C4-2B (cell line): ENCODE results near the gene SNX22.

Source experiments
- ZFX ChIP-seq: fragments of 450-650 bp; IDR thresholded peaks from 2 replicates; pipeline ENCODE4 v1.6.1; 2017
- TF ChIP-seq, protein P1 (sequence below): fragments of 450-650 bp; conservative IDR thresholded peaks from 2 replicates; pipeline ENCODE4 v1.5.1; 2017; ENCODE audit warnings: mild to moderate bottlenecking

DNA sequence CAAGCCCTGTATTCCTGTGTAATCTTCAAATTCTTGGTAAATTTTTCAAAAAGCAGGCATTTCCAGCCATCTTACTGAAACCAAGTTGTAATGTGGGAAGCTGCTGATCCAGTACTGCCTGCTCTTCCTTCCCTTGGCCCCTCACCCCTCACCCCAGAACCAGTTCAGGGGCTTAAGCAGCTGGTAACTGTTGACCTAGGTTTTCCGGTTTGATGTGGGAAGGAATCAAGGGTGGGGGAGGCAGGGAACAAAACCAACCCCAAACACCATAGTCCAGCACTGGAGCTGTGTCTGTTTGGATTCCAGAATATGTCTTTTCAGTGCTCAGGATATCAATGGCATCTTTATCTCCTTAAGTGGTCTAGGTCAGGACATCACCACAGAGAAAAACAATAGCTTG lies 29.1 kb upstream of the SNX22 start:
- TF ChIP-seq, protein P1, sequence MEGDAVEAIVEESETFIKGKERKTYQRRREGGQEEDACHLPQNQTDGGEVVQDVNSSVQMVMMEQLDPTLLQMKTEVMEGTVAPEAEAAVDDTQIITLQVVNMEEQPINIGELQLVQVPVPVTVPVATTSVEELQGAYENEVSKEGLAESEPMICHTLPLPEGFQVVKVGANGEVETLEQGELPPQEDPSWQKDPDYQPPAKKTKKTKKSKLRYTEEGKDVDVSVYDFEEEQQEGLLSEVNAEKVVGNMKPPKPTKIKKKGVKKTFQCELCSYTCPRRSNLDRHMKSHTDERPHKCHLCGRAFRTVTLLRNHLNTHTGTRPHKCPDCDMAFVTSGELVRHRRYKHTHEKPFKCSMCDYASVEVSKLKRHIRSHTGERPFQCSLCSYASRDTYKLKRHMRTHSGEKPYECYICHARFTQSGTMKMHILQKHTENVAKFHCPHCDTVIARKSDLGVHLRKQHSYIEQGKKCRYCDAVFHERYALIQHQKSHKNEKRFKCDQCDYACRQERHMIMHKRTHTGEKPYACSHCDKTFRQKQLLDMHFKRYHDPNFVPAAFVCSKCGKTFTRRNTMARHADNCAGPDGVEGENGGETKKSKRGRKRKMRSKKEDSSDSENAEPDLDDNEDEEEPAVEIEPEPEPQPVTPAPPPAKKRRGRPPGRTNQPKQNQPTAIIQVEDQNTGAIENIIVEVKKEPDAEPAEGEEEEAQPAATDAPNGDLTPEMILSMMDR, result no peak
- TF ChIP-seq ZFX, result no peak
